Cerebellar cortex (tissue), 1 donor: ENCODE results near the gene NECTIN1.

Experiments
- DNase-seq: peaks from one replicate; pipeline ENCODE4 v3.0.0-alpha.2; 2015; ENCODE audit warnings: low spot score

Gene NECTIN1

GRCh38 chr11:119692540-119692820, 36.5 kb downstream of the NECTIN1 start:
- no peak for DNase-seq

GRCh38 chr11:119691701-119692539, 37.1 kb downstream of the NECTIN1 start:
- no peak for DNase-seq

DNA sequence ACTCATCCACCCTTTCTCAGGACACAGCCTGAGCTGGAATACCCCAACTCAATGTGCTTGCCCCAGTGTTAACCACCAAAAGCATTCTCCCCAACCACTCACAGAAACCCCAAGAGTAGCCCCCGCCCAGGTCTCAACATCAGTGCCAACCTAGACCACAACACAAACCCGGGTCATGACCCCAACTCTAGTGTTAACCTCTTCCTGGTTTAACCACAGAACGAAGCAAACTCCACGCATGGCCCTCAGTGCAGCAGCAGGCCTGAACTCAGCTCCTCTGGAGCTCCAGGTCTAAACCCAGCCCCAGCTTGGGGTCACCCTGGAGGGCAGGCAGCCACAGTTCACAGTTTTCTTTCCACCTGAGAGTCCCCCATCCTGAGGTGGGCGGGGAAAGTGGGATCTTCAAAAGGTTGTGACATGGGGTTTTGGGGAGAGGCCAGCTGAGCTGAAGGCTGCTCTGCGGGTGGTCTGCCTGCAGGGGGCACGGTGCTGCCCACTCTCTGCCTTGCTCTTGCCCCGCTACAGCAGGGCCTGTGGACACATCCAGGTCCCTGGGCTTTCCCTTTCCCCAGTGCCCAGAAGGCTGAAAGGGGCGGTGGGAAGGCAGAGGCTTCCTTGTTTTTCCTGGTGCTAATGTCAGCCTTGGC, 37.9 kb downstream of the NECTIN1 start:
- no peak for DNase-seq

- no peak for DNase-seq
Observed at GRCh38 chr11:119689302-119689701, 39.7 kb downstream of the NECTIN1 start.

- DNase-seq: no peak
Observed at GRCh38 chr11:119688356-119688755, 40.6 kb downstream of the NECTIN1 start.

GRCh38 chr11:119687373-119688046, 41.5 kb downstream of the NECTIN1 start:
- DNase-seq: no peak

DNA sequence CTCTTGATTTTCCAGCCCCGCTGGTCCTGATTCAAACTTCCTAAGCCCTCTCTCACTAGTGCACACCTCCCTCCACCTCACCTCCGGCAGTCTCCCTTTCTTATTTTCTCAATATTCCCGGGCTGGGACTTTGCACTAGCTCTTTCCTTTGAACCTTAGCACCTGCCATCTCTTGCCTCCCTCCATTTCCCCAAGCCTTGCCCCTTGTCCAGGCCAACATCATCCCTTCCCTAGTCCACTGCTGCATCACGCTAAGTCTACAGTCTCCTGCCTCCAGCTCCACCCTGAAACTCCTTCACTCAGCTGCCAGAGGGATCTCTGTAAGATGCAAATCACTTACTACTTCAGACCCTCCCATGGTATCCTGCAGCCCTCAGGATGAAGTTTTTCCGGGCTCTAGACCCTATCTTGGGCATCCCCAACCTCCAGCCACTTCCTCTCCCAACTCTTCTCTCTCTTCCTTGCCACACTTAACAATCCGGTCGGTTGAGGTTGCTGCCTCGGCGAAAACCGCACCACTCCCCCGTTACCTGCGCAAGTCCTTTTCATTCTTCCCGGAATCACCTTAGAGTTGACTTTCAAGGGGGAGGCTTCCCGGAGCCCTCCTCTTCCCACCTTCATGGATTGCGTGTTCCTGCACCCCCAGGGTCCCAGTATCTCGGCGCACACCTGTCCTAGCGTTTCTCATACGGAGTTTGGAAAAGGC, 42.7 kb downstream of the NECTIN1 start:
- DNase-seq: no peak

DNA sequence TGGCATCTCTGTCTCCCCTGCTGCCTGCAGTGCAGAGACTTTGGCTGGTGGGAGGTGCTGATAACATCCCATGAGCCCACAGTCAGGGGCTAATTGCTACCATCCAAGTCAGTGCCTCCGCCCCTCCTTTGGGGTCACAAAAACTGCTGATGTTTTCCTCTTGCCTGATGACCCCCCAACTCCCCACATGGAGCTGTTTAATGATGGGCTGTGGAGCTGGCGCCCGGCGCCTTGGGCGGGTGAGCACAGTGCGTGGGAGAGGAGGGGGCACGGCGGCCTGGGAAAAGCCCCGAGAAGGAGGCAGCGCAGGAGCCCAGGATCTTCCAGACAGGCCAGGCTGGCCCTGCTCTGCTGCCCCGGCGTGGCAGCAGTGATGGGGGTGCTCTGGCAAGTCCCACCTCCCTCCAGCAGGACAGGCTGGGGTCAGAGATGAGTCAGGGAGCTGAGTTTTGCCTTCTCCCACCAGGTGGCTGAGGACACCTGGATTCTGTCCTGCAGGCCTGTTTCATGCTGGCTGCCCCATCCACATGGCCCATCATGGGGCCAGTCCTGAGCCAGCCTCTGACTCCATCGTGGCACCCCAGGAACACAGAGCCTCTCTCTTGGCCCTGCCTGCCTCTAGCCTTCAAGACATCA, 43.8 kb downstream of the NECTIN1 start:
- no peak for DNase-seq

DNA sequence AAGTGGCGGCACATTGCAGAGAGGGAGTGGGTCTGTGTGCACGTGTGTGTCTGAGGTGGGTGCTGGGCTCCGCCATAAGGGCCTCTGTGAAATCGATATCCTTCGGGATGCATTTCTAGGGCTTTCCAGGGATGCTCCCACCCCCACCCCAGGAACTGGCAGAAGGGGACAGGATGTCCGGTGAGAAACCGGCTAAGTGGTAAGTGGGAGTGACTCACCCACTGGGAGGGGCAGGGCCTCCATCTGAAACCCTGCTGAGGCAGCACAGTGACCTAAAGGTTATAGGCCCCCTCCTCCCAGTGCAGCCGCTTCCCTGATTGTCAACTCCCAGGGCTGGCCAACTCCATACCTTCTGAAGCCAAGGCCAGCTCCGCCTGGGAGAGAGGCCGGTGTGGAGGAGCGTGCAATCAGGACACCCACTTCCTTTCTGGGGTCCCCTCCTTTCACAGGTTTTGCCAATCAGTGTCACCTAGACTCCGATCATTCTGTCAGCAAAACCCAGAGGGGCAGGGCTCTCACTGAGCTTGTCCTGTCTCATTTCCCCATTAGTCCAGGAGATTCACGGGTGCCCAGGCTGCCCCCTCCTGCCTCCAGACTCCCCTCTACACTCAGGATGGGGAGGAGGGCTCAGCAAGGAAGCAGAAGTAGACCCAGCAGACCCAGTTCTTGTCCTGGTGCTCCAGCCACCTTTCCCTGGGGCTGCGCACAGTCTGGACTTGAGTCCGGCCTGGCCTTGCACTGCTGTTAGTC, 44.5 kb downstream of the NECTIN1 start:
- DNase-seq: no peak

DNA sequence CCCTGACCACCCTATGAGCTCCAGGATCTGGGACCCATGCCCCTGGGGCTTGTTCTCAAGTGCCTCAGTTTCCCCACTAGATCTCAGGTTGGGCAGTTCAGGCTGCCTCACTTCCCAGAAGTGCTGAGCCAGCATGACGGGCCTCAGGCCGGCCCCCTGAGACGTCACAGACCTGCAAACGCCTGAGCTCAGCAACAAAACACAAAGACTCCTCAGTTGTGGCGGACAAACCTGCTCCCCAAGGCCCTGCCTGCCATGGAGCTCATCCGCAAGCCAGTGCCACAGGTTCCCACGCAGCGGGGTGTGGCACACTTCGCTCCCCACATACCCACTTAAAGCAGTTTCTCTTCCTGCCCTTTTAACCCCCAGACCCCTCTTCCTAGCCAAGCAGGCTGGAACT, 45.2 kb downstream of the NECTIN1 start:
- DNase-seq: no peak

DNA sequence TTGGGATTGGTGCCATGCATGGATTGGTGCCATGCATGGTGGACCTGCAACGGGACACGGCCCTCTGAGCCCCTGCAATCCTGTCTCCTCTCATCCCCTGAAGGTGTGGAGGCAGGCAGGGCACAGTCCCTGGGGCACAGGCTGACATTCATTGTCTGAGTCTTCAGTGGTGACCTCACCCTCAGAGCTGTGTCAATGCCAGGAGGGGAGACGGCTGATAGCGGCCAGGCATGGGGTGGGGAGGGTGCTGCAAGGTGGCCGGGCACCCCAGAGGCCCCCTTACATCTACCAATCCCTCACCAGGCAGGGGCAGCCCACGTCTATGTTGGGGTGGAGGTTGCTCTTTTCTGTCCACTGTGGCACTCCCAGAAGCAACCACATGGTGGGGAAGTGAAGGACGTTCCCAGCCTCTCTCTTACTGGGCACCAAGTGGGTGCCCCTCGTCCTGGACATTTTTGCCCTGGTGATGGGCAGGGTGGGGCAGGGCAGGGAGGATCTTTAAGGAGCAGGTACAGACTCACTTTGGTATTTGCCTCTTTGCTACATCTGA, 47.6 kb downstream of the NECTIN1 start:
- DNase-seq: no peak

- no peak for DNase-seq
Observed at GRCh38 chr11:119680541-119681360, 48.2 kb downstream of the NECTIN1 start.

GRCh38 chr11:119679346-119679745, 49.7 kb downstream of the NECTIN1 start:
- no peak for DNase-seq

DNA sequence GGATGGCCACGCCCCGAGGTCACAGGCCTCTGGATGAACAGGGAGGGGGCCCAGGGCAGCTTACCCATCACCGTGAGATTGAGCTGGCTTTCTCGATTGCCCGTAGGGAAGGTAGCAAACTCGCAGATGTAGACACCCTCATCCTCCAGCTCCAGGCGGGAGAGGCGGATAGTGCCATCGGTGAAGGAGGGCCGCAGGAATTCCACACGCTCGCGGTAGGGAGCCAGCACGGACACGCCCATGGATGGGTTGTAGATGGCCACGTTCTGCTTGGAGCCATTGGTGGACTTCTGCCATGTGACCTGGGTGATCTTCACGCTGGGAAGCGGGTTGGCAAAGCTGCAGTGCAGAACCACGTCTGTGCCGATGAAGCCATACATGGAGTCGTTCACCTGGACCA, 50.6 kb downstream of the NECTIN1 start:
- no peak for DNase-seq

GRCh38 chr11:119677840-119678239, 51.2 kb downstream of the NECTIN1 start:
- no peak for DNase-seq

DNA sequence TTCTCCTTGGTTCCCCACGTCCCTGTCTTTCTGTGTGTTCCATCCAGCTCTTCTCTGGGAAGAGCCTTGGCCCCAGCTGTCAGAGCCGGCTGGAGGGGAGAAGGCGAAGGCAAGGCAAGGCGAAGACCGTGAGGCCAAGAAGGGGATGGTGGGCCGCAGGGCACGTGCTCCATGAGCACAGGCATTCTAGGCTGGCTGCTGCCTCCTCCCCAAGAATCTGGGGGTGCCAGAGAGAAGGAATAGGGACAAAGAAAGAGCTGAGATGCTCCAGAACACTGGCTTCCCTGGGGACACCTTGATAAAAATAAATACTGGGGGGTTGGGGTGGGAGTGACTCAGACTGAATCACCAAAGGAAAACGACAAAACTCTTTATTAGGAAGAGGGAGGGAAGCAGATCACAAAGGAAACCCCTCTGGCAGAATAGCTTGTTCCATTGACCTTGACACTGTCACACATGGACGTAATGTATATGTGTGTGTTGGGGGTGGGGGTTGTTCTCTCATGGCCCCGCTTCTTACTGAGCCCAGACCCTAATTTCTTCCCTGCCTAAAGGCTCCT, 52.5 kb downstream of the NECTIN1 start:
- DNase-seq: no peak

GRCh38 chr11:119673759-119674336, 55.2 kb downstream of the NECTIN1 start:
- no peak for DNase-seq

DNA sequence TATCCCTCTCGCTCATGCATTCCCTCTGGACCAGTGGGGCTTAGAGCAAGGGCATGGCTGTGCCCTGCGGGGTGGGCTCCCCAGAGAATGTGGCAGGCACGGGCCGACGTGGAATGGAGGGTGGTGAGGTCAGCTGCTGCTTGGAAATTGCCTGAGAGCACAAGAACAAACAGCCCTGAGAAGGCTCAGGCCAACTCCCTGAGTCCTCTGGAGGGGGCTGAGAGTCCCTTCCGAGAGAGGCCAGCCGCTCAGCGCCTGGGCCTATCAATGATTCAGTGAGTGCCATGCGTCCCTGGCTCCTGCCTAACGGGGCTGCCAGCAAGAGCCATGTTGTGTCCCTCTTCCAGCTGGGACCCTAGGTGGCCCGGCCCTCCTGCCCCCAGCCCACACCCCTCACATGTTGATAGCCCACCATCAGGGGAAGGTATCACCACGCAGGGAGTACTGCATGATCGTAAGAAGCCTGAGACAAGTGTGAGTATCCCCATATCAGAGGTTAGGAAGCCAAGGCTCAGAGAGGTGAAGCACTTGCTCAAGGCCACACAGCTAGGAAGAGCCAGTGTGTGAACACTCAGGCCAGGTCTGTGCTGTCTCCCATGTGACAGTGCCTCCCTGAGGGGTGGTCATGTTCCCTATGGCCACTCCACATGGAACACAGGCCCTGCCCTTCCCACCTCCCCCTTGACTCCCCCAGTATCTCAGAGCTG, 55.8 kb downstream of the NECTIN1 start:
- DNase-seq: no peak

GRCh38 chr11:119672597-119672996, 56.4 kb downstream of the NECTIN1 start:
- DNase-seq: no peak
